Activated T-cell treated with anti-CD3 and anti-CD28 coated beads, Interleukin-2, amount 50 U/mL, for 1 hour (primary cell): ENCODE data around the gene CD177.
"Not testable (repeated sequence)": the region's sequence is repeated elsewhere in the genome, so short reads cannot be mapped to it uniquely, and the experiment has no call there.

Experiments used
- DNase-seq: peaks from one replicate; pipeline ENCODE4 v3.0.0-alpha.2; 2020

Gene CD177

DNA sequence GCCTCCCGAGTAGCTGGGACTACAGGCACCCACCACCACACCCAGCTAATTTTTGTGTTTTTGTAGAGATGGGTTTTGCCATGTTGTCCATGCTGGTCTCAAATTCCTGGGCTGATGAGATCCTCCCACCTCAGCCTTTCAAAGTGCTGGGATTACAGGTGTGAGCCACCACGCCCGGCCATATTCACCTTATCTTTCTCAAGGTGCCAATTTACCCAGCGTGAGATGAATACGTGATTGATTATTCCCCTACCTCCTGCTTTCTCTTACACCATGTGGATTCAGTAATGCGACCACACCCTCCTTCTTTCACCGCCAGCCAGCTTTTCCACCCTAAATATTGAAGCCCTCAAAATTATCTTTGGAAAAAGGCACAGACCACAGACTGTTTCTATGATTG lies 29.8 kb downstream of the CD177 start:
- not testable (repeated sequence) for DNase-seq

DNA sequence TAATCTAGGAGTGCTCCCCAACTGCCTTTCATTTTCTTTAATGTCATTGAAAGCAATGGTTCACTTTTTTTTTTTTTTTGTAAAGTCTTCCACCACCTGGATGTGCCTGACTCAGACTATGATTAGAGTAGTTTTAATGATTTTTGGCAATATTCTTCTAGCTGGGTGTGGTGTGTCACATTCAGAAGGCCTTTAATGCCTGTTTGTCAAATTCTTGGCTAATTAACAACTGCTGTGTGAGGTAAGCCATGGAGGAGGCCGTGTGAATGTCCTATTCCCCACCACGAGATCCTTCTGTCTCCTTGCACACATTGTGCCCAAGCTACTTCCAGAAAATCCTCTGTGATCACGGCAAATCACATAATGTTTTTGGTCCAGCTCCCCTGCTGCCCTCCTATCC lies 30.3 kb downstream of the CD177 start:
- DNase-seq: not testable (repeated sequence)

DNA sequence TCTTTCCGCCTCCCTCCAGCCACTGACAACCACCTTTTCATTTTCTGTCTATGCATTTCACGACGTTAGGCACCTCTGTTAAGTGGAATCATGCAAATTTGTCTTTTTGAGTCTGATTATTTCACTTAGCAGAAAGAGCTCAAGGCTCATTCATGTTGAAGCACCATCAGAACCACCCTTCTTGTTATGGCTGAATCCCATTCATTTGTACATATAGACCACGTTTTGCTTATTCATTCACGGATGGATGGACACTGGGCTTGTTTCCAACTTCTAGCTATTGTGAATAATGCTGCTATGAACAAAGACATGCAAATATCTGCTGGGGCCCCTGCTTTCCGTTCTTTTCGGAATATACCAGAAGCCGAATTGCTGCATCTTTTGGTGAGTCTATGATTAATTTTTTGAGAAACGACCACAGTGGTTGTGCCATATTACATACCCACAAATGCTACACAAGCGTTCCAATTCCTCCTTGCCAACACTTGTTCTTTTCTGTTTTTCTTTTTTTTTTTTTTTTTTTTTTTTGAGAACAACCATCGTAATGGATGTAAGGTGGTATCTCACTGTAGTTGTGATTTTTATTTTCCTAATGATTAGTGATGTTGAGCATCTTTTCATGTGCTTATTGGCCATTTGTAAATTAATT lies 37.5 kb downstream of the CD177 start:
- DNase-seq: not testable (repeated sequence)

DNA sequence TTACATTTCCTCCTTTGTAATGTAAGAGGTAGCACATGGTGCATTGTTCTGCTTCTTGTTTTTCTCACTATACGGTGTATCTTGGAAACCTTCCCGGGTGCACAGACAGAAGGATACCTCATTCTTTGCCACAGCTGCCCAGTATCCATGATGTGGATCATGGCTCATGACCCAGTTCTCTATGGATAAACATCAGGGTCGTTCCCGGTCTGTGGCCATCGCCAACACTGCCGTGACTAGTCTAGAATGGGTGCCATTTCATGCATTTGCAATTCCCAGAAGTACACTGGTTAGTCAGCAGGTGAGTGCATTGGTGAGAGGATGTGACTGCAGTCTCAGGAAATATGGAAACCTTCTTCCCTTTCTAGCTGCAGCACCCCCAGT lies 38.1 kb downstream of the CD177 start:
- not testable (repeated sequence) for DNase-seq

GRCh38 chr19:43393501-43393900 lies 40.0 kb downstream of the CD177 start:
- DNase-seq: not testable (repeated sequence)

DNA sequence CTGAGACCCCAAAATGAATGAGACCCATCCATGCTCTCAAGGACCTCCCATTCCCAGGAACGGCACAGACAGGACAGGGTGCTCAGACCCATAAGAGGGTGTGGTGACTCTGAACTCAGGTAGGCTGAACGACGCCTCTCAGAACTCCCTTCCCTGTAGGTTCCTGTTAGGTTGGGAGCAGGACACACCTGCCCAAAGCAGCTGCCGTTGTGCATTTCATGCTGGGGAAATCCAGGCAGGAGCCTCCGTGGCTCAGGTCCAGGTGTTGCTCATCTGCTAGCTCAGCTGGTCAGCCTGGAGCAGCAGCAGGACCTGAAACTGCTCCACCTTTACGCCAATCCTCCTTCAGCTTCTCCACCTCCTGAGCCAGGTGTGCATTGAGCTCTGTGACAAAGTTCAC lies 42.1 kb downstream of the CD177 start:
- DNase-seq: no peak

DNA sequence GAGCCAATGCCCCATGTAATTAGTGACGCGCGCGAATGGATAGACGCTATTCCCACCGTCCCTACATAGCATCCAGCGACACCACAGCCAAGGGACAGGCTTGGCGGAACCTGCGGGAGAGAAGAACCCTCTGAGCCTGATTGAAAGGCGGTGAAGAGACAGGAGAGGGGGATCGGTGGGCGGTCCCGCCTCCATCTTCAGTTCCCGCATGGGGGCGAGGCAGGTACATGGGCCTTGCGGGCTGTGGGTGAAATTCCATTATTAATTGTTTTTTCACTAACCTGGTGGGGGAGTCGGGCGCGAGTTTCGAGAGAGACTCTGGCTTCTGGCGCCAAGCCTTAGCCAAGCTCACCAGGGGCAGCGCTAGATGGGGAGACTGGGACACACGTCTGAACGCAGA lies 52.8 kb downstream of the CD177 start:
- no peak for DNase-seq

DNA sequence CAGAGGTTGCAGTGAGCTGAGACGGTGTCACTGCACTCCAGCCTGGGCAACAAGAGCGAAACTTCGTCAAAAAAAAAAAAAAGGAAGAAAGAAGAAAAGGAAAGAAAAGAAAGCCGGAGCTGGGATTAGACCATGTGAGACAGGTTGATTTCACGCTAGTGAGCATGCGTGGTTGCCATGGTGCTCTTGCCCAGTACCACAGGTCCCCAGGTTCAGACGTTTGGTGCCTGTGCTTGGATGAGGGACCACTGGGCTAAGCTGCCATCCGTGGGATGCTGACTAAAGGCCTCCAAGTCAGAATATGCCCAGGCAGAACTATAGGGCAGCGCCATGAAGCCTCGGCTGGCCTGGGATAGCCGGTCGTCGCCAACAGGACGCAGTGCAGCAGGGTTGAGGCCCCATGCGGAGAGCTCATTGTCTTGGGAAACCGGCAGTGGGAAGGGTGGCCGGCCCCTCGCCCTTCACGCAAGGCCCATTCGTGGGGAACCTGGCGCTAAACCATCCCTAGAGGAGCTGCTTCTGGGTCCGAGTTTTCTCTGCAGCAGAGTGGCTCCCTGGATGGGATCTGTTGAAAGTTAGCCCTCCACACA lies 54.0 kb downstream of the CD177 start:
- DNase-seq: no peak

- no peak for DNase-seq
These were observed 54.6 kb downstream of the CD177 start for GRCh38 chr19:43408043-43408442.

DNA sequence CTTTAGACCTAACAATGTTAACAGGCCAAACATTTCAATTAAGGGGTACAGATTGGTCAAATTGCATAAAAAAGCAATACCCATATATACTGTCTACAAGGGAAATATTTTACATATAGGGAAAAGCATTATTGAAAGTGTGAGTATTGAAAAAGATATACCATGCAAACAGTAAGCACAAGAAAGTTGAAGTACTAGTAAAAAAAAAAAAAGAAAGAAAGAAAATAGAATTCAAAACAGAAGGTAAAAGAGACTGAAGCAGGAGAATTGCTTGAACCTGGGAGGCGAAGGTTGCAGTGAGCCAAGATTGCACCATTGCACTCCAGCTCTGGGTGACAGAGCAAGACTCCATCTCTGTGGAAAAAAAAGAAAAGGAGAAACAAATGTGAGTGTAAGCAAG lies 55.9 kb downstream of the CD177 start:
- DNase-seq: no peak

DNA sequence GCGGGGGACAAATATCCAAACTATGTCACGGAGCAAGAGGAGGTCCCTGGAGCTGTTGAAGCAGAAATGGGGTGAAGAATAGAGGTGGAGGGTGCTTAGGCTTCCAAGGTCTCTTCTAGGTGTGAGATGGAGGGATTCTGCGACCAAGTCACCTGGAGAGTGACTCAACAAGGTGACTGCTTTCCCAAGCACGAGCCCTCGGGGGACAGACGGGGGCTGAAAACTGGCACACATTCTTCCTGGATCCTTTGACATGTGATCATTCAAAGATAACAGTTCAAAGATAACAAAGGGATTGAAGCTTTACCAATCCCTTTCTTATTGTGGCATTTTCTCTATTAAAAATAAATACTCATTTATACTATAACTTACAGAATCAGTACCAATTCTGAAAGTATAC lies 59.0 kb downstream of the CD177 start:
- no peak for DNase-seq
